ENCODE measurements around the gene FBXO4.
"Not testable (repeated sequence)": the region's sequence is repeated elsewhere in the genome, so short reads cannot be mapped to it uniquely, and the experiment has no call there.

Gene FBXO4

DNA sequence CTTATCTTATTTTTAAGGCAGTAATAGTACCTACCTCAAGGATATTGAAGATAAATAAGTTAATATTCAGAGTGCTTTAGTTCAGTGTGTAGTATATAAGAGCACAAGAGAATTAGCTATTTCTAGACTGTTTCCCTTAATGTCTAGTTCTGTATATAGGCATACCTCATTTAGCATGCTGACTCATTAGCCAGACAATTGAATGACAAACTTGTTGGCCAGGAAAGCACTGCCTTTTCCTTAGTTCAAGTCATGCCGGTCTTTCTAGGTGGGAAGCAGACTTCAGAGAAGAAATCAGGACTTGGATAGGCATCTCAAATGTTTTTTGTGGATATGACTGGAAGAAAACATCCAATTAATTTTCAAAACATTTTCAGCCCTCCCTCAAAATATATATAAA lies 3.2 kb upstream of the FBXO4 start:
- no peak for DNase-seq (ENCODE audit: low read depth in 2 of 2)

DNA sequence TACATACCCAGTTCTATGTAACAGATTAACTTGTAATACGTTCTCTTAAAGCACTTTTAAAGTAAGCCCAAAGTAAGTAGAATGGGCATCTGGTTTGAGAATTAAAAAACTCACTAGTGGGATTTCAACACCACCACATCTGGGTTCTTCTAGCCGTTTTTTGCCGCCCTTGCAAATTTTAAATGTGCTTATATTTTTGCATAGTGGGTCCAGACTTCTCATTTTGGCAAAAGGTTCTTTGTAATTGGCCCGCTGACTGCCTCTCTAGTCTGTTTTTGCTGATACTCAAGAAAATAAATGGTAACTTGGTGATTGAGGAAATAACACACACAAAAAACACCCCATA lies 582 bp upstream of the FBXO4 start:
- DNase-seq (ENCODE audit: low read depth in 2 of 2) = no peak

DNA sequence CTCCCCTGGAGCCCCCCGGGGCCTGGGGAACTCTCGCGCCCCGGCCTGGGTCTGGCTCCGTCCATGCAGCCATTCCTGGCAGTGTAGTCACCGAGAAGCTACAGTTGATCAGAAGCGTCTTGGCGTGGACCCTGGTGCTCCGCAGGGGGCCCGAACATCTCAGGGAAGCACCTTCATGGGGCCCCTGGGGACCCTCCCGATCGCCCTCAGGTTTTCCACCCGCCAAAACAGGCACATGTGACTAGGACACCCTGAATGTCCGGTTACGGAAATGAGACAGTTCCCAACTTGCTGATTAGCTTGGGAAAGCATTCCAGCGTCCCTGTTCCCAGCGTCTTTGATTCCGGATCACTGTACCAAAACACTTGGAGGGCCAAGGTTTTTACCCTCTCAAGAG lies 472 bp downstream of the FBXO4 start:
- peak; percentile 7 to 16 for DNase-seq (ENCODE audit: low read depth in 2 of 2)

DNA sequence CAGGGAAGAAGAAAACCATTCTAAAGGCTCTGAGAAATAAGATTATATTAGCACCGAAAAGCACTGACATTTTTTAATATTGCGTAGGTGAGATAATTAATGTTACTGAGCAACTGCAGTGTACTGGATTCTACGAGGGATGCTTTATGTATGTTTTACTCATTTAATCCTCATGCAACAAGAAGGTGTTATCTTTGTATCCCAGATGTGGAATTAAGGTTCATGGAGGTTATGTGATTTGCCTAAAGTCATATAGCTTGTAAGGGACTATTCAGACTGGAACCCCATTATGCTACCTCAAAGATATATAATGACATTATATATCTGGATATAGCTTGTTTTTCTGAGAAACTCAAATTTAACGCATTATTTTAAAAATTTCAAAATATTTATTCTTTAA lies 2.5 kb downstream of the FBXO4 start:
- no peak for DNase-seq (ENCODE audit: low read depth in 2 of 2)

DNA sequence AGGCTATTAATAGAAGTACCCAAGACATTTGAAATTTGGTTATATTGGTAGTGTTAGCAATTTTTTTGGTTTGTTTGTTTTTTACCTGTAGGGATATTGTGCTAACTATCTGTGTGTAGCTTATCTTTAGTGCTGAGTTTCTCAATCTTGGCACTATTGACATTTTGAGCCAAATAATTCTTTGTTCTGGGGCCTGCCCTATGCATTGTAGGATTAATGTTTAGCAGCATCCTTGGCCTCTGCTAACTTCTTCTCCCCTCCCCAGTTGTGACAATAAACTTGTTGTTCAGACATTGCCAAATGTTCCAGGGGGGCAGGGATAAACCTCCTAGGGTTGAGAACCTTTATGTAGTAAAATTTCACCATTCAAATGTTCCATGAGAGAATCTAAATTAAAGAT lies 4.0 kb downstream of the FBXO4 start:
- no peak for DNase-seq (ENCODE audit: low read depth in 2 of 2)

DNA sequence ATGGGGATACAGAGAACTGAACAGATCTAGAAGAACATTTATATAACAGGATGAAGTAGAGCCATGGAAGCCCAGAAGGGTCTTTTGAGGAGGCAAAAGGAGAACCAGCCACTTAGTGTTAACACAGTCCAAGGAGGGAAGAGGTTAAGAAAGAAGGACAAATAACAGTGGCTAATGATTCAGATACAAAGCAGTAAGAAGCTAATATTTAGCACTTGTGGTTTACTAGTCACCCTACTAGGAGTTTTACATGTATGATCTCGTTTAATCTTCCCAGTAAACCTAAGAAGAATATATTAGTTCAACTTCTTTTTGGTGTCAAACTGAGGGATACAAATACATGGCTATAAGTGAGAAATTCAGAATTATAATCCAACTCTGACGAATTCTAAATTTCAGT lies 7.7 kb downstream of the FBXO4 start:
- DNase-seq (ENCODE audit: low read depth in 2 of 2) = no peak

DNA sequence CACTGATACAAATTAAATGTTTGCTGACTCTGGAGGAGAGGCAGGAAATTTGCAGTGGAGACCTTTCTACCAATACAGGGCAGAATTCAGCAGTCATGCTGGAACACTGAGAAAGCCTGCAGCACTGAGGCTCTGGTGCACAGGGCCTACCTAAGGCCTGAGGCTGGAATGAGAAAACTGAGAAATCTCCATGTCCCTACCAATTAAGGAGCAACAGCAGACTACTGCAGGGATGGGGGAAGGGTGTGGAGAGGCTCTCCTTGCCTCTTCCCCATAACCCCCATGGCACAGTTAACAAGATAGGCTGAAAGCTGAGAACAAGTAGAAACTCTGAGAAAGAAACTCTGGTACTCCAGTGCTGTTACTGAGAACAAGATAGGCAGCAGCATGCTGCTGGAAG lies 10.5 kb downstream of the FBXO4 start:
- no peak for DNase-seq (ENCODE audit: low read depth in 2 of 2)

DNA sequence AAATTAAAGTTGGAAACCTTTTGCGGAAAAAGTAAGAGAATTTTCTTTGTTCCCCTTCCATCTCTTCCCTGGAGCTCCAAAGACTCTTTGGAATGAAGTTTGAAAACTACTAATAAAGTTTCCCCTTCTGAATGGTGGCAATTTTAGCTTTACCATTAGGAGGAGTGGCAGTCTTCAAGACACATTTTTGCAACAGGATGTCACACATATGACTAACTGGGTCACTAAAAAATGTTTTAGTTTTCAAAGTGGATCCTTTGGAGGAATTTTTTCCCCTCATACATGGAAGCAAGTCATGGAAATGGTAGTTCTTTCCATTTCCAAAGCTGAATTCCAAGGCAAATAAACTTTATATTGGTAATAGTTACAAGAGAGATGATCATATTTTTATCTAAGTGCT lies 15.6 kb downstream of the FBXO4 start:
- no peak for DNase-seq (ENCODE audit: low read depth in 2 of 2)

DNA sequence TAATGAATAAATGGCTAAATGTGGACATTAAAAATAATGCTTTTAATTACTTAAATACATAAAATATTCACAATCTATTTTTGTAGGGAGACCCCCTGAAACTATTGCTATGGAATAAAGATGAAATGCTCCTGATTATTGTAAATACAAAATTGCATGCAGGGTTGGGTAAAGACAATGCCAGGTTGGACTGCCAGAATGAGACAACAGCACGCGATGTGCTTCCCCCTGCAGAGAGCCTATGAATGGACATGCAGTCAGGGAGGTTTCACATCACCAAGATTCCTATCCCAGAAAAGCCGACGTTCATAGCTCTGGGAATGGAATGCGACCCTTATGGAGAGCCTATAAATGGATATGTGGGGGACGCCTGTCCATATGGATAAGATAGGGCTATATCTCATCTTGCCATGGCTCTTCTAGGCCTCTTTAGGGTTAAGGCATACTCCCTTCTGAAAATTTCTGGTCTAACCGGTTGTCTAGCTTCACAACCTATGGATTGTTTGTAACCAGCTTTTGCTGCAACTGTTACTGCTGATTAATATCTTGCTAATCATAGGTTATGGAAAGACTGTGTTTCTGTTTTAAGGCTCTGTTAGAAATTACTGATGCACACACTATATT lies 20.4 kb downstream of the FBXO4 start:
- not testable (repeated sequence) for DNase-seq (ENCODE audit: low read depth in 2 of 2)

DNA sequence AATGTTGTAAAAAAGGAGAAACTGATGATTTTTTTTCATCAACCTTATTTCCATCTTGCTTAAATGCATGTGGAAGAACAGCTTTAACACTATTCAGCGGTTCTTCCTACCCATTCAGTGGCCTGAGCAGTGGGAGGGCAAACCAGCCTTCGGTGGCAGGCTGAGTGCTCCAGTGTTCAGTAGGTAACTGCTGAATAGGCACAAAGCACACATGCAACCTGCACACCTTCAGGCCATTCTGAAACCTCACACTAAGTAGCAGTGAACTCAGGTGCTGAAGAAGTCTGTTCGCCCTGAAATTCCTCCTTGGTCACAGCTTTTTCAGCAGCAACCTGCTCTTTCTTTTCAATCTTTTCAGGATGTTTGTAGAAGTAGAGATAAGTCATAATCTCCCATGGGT lies 26.1 kb downstream of the FBXO4 start:
- no peak for DNase-seq (ENCODE audit: low read depth in 2 of 2)

DNA sequence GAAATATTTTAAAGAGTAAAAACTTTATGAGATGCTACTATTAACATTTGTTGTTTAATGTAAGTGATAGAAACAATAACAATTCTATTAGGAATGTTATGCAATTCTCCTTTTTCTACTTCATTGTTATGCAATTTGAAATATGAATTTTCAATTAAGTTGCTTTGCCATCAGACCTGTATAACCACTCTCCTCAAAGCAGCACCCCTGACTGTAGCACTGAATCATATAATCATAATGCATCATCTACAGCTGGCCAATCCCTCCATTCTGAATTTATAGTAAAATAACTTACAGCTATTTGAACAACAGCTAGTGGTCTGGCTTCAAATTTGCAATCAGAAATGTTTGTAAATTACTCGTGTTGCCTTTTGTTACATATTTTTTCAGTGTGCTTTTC lies 29.2 kb downstream of the FBXO4 start:
- DNase-seq (ENCODE audit: low read depth in 2 of 2) = no peak

DNA sequence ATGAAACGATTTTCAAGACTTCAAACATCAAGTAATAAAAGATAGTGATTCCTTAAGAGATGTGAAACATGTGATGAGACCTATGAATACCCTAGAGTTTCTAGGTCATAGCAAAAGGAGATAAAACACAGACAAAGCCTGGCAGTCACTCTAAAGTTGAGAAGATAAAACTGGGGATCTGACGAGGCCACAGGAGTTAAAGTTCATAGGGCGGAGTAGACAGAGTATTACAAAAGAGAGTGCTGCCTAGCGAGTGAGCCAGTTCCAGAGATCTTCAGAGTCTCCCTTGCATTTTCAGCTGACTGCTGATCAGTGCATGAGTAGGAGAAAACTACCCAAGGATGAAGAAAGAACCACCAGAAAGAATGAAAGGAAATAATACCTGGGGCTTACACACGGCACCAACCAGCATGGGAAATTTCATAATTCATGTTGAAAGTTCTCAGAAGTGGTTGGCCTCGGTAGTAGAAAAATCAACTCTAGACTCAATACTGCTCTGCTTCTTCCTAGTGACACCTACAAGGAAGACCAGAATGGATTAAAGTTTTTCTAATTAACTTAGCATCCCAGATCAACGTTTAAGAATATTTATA lies 30.4 kb downstream of the FBXO4 start:
- no peak for DNase-seq (ENCODE audit: low read depth in 2 of 2)

DNA sequence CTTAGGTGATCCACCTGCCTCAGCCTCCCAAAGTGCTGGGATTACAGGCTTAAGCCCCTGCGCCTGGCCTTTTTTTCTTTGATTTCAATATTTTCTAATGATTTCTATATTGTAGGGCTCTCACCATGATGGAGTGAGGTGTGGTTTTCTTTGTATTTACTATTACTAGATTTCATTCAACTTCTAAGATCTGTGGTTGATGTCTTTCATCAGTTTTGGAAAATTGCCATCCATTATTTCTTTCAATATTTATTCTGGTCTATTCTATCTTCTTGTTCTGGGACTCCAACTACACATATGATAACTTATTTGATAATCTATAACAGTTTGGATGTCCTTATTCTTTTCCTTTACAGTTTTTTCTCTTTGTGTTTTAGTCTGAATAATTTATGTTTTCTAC lies 31.9 kb downstream of the FBXO4 start:
- DNase-seq (ENCODE audit: low read depth in 2 of 2) = no peak

DNA sequence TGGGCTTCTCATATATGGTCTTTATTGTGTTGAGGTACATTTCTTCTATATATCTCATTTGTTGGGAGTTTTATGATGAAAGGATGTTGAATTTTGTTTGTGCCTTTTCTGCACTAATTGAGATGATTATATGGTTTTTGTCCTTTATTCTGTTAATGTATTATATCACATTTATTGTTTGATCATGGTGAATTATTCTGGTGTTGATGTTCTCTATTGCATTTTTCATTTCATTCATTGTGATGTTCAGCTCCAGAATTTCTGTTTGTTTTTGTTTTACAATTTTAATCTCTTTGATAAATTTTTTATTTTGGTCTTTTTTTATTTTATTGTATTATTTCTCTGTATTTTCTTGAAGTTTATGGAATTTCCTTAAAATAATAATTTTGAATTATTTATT lies 35.4 kb downstream of the FBXO4 start:
- DNase-seq (ENCODE audit: low read depth in 2 of 2) = no peak

DNA sequence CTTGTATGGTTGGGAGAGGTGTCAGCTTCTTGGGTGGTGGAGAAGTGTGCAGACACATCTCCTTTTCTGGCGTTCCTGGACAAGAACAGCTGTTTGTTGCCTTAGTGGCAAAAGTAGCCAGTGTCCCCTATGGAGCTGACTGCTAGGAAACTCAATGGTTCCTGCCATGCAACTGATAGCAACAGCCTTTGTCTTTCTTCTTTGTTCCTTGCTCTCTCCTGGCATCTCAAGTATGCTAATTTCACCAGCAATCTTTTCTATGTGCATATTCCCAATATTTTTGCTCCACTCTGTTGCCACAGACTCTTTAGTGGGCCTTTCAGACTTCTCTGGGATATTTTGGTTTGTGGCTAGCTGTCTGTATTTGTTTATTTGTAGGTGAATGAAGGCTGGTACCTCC lies 36.7 kb downstream of the FBXO4 start:
- DNase-seq (ENCODE audit: low read depth in 2 of 2) = no peak

DNA sequence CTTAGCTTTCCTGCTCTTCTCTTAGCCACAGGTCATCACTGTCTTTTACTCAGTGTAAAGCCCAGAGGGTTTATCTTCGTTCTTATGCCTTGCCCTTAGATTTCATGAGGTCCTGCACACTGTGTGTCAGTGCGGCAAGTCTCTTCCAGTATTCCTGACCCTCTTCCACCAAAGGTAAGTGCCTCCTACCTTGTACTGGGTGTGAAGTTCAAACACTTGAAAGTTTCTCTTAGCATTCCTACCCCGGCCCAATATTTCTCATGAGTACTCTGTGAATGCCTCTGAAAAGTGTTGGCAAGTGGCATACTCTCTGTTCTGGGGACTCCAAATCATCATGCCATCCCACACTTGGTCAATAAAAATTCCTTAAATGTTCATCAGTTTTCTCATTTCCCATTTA lies 37.4 kb downstream of the FBXO4 start:
- no peak for DNase-seq (ENCODE audit: low read depth in 2 of 2)

DNA sequence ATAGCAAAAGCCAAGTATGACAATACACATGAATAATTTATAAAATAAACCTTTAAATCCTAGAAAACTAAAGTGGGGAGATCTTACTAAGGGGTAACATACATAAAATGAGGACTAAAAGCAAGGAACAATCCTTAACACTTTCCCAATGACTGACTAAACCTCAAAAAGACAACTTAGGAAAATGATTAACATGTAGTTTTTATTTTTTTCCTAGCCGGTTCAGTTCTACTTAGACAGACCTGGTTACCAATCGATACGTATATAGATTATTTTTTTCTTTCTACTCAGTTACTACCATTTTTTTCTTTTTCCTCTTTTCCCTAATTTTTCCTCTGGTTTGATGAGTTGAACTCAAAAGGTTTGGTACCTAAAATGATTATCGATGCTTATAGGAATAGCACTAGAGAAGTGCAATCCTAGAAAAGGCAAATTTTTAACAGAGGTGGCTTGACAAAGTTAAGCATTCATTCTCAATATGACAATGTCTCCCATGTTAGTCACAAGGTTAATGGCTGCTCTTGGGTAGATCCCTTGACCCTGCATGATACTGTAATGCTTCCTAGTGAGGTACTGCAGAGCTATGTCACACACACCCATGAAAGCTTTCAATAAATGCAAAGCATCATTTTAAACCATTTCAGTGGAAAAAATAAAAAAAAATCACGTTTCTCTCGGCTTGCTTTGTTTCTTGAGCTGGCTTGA lies 41.5 kb downstream of the FBXO4 start:
- DNase-seq (ENCODE audit: low read depth in 2 of 2) = no peak

DNA sequence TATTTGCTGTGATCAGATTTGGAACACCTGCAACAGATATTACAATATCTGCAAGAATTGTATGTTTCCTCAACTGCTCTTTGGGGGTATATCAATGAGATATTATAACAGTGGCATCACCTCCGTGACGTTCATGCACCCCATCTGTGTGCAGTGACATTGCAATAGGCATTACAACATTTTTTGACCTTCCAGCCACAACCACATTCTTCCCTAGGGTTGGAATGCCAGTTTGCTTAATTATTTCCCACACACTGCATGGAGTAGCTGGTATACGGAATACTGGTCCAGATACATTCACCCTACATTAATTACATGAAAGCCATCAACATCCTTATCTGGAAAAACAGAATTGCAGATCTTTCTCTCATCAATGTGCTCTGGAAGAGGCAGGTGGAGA lies 42.3 kb downstream of the FBXO4 start:
- DNase-seq (ENCODE audit: low read depth in 2 of 2) = no peak

DNA sequence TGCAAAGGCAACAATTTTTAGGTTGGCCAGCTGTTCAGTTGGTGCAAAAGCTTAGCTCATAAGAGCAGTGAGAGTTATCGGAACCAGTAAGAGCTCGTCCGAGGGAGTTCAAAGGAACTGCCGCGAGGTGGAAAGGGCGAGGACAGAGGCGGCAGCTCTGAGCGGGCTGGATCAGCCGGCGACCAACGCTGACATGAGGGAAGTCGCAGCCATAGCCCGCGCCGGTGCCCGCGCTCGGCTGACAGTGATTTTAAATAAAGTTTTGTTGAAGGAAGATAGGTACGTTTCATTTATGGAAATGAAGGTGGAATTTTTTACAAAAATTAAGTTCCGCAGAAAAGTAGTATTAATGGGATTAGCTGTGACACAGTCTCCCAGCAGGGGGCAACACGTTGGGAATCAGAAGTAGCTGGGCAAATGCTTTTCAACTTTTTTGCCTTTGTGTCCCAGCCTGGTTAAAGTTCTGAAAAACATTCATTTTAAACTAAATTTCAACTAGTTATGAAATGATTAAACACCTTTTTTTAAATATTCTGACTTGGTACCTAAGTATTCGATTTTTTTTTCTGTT lies 43.2 kb downstream of the FBXO4 start:
- DNase-seq (ENCODE audit: low read depth in 2 of 2) = no peak

DNA sequence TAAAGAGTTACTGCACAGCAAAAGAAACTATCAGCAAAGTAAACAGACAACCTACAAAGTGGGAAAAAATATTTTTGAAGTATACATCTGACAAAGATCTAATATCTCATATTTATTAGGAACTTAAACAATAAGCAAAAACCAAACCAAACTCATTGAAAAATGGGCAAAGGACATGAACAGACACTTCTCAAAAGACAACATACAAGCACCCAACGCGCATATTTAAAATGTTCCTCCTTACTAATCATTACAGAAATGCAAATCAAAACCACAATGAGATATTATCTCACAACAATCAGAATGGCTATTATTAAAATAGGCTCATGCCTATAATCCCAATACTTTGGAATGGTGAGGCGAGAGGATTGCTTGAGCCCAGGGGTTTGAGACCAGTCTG lies 48.0 kb downstream of the FBXO4 start:
- DNase-seq (ENCODE audit: low read depth in 2 of 2) = no peak

DNA sequence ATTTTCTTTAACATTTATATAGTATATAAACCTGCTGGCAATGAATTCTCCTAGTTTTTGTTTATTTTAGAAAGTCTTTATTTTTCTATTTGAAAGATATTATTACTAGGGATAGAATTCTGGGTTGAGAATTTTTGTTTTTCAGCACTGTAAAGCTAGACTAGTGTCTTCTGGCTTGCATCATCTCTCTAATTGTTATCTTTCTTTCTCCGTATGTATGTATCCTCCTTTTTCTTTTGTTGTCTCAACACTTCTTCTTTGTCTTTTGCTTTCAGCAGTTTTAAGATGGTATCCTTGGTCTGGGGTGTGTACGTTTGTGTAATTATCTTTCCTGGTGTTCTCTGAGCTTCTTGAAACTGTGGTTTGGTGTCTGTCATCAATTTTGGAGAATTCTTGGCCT lies 48.8 kb downstream of the FBXO4 start:
- DNase-seq (ENCODE audit: low read depth in 2 of 2) = no peak

DNA sequence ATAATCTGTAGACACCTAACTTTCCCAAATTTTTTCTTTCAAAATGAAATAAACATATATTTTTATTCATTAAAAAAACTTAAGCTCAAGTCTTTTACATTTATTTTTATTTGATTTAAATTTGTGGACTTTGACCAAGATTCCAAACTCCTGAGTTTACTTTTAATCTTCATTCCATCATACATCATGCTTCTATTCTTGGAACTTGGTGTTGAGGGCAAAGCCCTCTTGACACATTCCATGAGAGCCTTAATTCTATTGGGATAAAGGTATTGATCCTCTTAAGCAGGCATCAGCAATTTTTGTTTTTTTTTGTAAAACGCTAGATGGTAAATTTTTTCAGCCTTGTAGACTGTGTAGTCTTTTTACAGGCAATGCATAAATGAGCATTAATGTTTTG lies 53.6 kb downstream of the FBXO4 start:
- no peak for DNase-seq (ENCODE audit: low read depth in 2 of 2)

DNA sequence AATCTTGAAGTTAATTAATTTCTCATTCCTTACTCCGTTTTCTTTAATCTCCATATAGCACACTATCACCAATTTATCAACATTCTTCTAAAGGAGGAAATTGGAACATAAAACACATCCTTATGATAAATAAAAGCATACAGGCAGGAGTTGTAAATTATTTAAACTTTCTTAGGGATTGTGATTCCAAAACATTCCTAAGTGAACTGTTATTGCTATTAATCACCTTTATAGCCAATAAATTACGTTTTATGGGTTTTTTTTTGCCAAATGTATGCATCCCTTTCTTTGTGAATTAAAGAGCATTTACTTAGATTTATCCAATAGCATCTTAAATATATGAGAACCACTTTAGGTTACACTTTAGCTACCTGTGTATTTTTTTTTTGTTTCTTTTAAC lies 55.3 kb downstream of the FBXO4 start:
- no peak for DNase-seq (ENCODE audit: low read depth in 2 of 2)
